Smooth muscle cell (in vitro differentiated cells): Measurements from ENCODE around the gene HOXA9. TPM values are rescaled to one million over a fixed set of nuclear protein-coding genes. Genes with fewer than 3 reads are reported as not detected.

ENCODE experiments used
- DNase-seq: peaks from one replicate; lab custom pipeline; 2025; ENCODE audit not compliant: unreplicated experiment; lab: John Stamatoyannopoulos, UW
- H2AFZ ChIP-seq: fragments of 200-600 bp; sonication (generic); 2 replicates; pipeline ENCODE4 v1.6.0; 2016; ENCODE audit warnings: antibody characterized with exemption, low read depth, mild to moderate bottlenecking
- H3F3A ChIP-seq: fragments of 200-600 bp; sonication (generic); 2 replicates; pipeline ENCODE4 v1.6.0; 2017; ENCODE audit warnings: antibody characterized with exemption, low read depth
- H3K27ac ChIP-seq: fragments of 200-600 bp; sonication (generic); 2 replicates; pipeline ENCODE4 v1.5.1; 2016; ENCODE audit warnings: low read depth, mild to moderate bottlenecking
- H3K27me3 ChIP-seq: fragments of 200-600 bp; sonication (generic); 2 replicates; pipeline ENCODE4 v1.6.1; 2016; ENCODE audit warnings: low read depth, mild to moderate bottlenecking
- H3K36me3 ChIP-seq: fragments of 200-600 bp; sonication (generic); 2 replicates; pipeline ENCODE4 v1.5.1; 2016; ENCODE audit warnings: low read depth
- H3K4me1 ChIP-seq: fragments of 200-600 bp; sonication (generic); 2 replicates; pipeline ENCODE4 v1.5.1; 2016; ENCODE audit warnings: low read depth
- H3K4me2 ChIP-seq: fragments of 200-600 bp; sonication (generic); 2 replicates; pipeline ENCODE4 v1.6.0; 2016; ENCODE audit warnings: mild to moderate bottlenecking
- H3K4me3 ChIP-seq: fragments of 200-600 bp; sonication (generic); 2 replicates; pipeline ENCODE4 v1.5.1; 2016; ENCODE audit warnings: mild to moderate bottlenecking
- H3K79me2 ChIP-seq: fragments of 200-600 bp; sonication (generic); 2 replicates; pipeline ENCODE4 v1.6.0; 2016; ENCODE audit warnings: low read depth, mild to moderate bottlenecking
- H3K9ac ChIP-seq: fragments of 200-600 bp; sonication (generic); 2 replicates; pipeline ENCODE4 v1.6.0; 2016; ENCODE audit warnings: low read depth
- H3K9me3 ChIP-seq: fragments of 200-600 bp; sonication (generic); replicated peaks from 2 replicates; pipeline ENCODE4 v1.5.1; 2016; ENCODE audit warnings: low read depth
- H4K20me1 ChIP-seq: fragments of 200-600 bp; sonication (generic); 2 replicates; pipeline ENCODE4 v1.6.0; 2016; ENCODE audit warnings: low read depth
- CTCF ChIP-seq: fragments of 200-600 bp; sonication (generic); IDR thresholded peaks from 2 replicates; pipeline ENCODE4 v1.5.1; 2017; ENCODE audit warnings: borderline replicate concordance, mild to moderate bottlenecking, antibody characterized with exemption; ENCODE audit not compliant: insufficient read depth, poor library complexity, severe bottlenecking
- WGBS: methylation state at CpG from one replicate; pipeline ENCODE4 v1.1.7; 2016; ENCODE audit warnings: low lambda C conversion rate; 5-methylcytosine and 5-hydroxymethylcytosine counted together
- polyA plus RNA-seq: library from polyadenylated mRNA; unstranded; fragments of >200 nt; fragmentation: Nextera tagmentation; extraction: Ambion mirVana; gene quantifications from 2 replicates; pipeline ENCODE4 v1.2.1, GENCODE V29; 2016
- total RNA-seq: library from RNA; depleted of rRNA; stranded (reverse); fragments of >200 nt; gene quantifications from 2 replicates; pipeline ENCODE4 v1.2.3, GENCODE V29; 2014

The HOXA9 gene
- total and polyA plus RNA-seq, 2 experiments from 2014 or later: 12.6 to 35.8 TPM

DNA sequence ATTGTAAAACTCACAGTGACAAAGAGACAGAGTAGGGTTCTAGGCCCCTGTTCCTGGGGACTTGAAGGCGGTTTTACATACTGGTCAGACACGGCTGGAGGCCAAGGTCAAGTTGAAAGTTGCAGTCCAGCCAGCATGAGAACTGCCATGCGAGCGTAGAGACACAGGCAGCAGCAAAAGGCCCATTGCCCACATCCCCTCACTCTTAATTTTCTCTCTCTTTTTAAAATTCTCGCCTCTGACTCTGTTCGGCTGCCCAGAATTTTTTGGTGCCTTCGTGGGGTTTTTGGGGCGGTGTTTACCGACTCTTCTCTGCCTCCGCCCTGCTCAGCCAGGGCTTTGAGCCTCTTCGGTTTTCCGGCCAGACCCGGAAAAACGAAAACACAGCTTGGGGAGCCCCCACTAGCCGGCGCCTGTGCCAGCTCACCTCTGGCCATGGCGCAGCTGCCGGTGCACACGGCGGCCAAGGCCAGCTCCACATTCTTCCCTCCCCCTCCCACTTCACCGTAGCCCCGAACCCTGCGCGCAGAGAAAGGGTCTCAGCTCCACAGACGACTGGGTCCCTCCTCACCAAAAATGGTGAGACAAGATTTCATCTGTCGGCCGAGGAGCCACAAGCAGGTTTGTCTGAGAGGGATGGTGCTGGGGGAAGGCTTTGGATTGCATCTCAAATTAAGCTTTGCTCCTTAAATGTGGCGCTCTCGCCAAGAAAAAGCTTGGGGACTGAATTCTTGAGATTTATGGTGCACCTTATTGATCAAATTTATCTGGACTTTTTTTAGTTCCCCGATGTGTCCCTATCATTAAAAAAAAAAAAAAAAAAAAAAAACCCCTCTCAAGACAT, 36.9 kb upstream of the HOXA9 start:
- peaks cover 31% of the 10 kb centered on the region for H3K27me3 ChIP-seq
- peak overlapping the region; percentile 56 for H3K4me3 ChIP-seq
- DNase-seq: no peak
- 13% methylated on average over 29 of the region's 30 CpGs for WGBS
- H3K9me3 ChIP-seq: no peaks in the 10 kb centered on the region
- peak overlapping the region; percentile 19 for H3K9ac ChIP-seq
- H3K27ac ChIP-seq: peak overlapping the region; percentile 52
- H3K4me2 ChIP-seq: peak overlapping the region; percentile 86
- no peaks in the 10 kb centered on the region for H3K36me3 ChIP-seq
- peak overlapping the region; percentile 74 for H2AFZ ChIP-seq
- H3F3A ChIP-seq: peaks cover 13% of the 10 kb centered on the region
- peaks cover 86% of the 10 kb centered on the region for H3K79me2 ChIP-seq
- no peak for TF ChIP-seq CTCF
- peaks cover 21% of the 10 kb centered on the region for H4K20me1 ChIP-seq
- no peaks in the 10 kb centered on the region for H3K4me1 ChIP-seq

DNA sequence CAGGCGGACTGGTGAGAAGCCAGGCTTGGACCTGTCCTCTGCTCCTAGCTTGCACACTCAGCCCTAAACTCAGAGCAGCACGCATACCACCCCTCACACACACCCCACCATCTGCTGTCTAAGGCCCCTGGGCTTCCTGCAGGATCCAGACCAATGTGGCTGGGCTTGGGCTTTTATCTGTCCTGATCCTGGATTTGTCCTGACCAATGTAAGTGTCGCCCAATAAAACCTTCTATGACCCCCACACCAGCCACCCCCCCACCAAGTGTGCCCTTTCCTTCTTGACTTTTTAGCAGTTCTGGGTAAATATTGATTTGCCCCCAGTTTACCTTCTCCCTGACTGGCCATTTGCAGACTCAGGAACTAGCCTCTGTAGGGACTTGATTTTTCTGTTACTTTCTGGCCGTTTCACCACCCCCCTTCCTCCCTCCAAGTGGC, 36.3 kb upstream of the HOXA9 start:
- Histone ChIP-seq H3K4me3 (peak overlapping the region; percentile 56), H2AFZ (peak overlapping the region; percentile 74), H3K4me1 (no peaks in the 10 kb centered on the region), H3F3A (peaks cover 13% of the 10 kb centered on the region), H3K79me2 (peaks cover 87% of the 10 kb centered on the region), H3K9ac (no peak overlapping the region), H3K4me2 (peak overlapping the region; percentile 86), H3K27me3 (peaks cover 25% of the 10 kb centered on the region), H3K9me3 (no peaks in the 10 kb centered on the region), H4K20me1 (peaks cover 27% of the 10 kb centered on the region), H3K36me3 (no peaks in the 10 kb centered on the region), H3K27ac (peak overlapping the region; percentile 52)
- 11% methylated on average over 4 of the region's 4 CpGs for WGBS
- no peak for DNase-seq
- no peak for TF ChIP-seq CTCF

DNA sequence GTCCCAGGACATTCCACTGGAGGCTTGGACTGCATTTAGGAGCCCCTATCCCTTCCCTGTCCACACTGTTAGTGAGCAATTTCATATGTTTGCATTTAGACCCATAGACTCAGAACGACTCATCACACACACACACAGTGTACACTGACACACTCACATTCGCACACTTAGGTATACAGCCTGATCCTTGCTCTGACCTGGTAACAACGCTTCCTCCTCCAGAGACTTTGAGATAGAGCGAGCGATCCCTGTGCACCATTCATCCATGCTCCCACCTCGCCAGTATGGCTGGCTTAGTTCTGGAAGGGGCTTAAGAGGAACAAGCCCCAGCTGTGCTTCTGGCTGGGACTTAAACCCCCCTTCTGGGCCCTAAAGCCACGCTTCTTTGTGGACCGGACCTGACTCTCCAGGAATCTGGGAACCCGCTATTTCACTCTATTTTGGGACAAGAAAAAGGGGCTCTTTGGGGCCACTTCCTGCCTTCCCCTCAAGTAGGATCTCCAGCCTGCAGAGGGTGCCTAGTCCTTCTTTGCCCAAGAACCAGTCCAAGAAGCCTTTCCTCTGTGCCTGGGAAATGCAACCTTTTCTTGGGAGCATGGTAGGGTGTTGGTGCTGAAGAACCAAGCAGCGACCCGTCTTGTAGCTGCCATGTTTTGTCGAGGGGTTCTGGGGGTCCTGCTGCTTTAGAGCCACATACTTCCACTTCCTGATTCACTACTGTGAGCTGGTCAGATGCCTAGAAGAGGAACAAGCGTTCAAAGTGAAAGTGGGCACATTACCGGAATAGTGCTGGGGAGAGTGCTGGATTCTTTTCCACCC, 35.6 kb upstream of the HOXA9 start:
- TF ChIP-seq CTCF: no peak
- Histone ChIP-seq H2AFZ (peak overlapping the region; percentile 23), H3K79me2 (peaks cover 87% of the 10 kb centered on the region), H3K9me3 (no peaks in the 10 kb centered on the region), H4K20me1 (peaks cover 33% of the 10 kb centered on the region), H3K27ac (peak overlapping the region; percentile 52), H3K4me1 (no peaks in the 10 kb centered on the region), H3K4me2 (peak overlapping the region; percentile 86), H3F3A (peaks cover 13% of the 10 kb centered on the region), H3K27me3 (peaks cover 19% of the 10 kb centered on the region), H3K4me3 (peak overlapping the region; percentile 56), H3K36me3 (no peaks in the 10 kb centered on the region), H3K9ac (no peak overlapping the region)
- no peak for DNase-seq
- WGBS: 13% methylated on average over 14 of the region's 14 CpGs
